SK-N-SH (cell line): ENCODE results near the gene CACNG3.

Experiments used
- CHD2 ChIP-seq: fragments of 150-350 bp; IDR thresholded peaks from 2 replicates; pipeline ENCODE4 v1.6.1; 2018; ENCODE audit warnings: low read length; ENCODE audit not compliant: partially characterized antibody
- ELF1 ChIP-seq: IDR thresholded peaks from 2 replicates; pipeline ENCODE4 v1.4.0; 2012
- EP300 ChIP-seq, 2 experiments: IDR thresholded peaks; 2 replicates each; pipeline versions ENCODE4 v1.4.0 to v1.6.1; 2012; ENCODE audit warnings: borderline replicate concordance in 1 of 2, low read depth in 1 of 2, low read length in 1 of 2
- FOXJ3 ChIP-seq: sonication (generic); formaldehyde crosslinking; IDR thresholded peaks from 2 replicates; pipeline ENCODE4 v1.5.1; 2020; ENCODE audit warnings: mild to moderate bottlenecking, missing genetic modification reagents
- JUND ChIP-seq: IDR thresholded peaks from 2 replicates; pipeline ENCODE4 v1.4.0; 2012
- NRF1 ChIP-seq: IDR thresholded peaks from 2 replicates; pipeline ENCODE4 v1.6.1; 2012; ENCODE audit warnings: low read depth, mild to moderate bottlenecking, low read length
- RAD21 ChIP-seq: IDR thresholded peaks from 2 replicates; pipeline ENCODE4 v1.6.1; 2012; ENCODE audit warnings: mild to moderate bottlenecking, low read length
- TAF1 ChIP-seq: IDR thresholded peaks from 2 replicates; pipeline ENCODE4 v1.6.1; 2012; ENCODE audit warnings: low read depth, mild to moderate bottlenecking, low read length, moderate library complexity, borderline replicate concordance
- TF ChIP-seq, protein P1 (sequence below): fragments of 200-600 bp; sonication (generic); IDR thresholded peaks from 2 replicates; pipeline ENCODE4 v1.6.1; 2017; ENCODE audit warnings: antibody characterized with exemption, mild to moderate bottlenecking, moderate library complexity
- TF ChIP-seq, protein P2 (sequence below): IDR thresholded peaks from 2 replicates; pipeline ENCODE4 v1.6.1; 2012; ENCODE audit warnings: mild to moderate bottlenecking, low read depth, low read length, moderate library complexity

DNA sequence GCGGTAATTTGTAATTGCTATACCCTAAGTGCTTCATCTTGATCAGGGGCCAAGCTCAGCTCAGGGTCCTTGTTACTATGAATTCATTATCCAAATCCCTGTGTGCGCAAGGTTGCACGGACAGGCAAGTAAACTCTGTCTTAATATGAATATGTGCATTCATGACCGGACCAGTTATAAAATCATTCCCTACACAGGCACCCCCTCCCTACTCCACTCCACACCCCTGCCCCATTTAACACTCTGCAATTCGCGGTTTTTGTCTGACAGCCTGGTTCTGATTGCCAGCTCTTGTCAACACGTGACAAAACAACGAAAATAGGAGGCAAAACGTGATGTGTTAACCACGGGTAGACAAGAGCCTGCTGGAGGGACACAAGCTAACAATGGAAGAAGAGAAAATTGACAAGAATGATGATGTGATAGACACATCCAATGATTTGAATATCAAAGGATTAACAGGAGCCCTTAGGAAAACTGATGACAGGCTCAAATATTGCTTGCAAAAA, 76.5 kb downstream of the CACNG3 start:
- TF ChIP-seq, protein P1, sequence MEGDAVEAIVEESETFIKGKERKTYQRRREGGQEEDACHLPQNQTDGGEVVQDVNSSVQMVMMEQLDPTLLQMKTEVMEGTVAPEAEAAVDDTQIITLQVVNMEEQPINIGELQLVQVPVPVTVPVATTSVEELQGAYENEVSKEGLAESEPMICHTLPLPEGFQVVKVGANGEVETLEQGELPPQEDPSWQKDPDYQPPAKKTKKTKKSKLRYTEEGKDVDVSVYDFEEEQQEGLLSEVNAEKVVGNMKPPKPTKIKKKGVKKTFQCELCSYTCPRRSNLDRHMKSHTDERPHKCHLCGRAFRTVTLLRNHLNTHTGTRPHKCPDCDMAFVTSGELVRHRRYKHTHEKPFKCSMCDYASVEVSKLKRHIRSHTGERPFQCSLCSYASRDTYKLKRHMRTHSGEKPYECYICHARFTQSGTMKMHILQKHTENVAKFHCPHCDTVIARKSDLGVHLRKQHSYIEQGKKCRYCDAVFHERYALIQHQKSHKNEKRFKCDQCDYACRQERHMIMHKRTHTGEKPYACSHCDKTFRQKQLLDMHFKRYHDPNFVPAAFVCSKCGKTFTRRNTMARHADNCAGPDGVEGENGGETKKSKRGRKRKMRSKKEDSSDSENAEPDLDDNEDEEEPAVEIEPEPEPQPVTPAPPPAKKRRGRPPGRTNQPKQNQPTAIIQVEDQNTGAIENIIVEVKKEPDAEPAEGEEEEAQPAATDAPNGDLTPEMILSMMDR, result no peak
- TF ChIP-seq NRF1 (no peak), RAD21 (no peak), ELF1 (no peak), FOXJ3 (CRISPR knock-in tag) (no peak), TAF1 (no peak), EP300 (IDR thresholded peaks at IDR 0.05; ENCODE audit: borderline replicate concordance in 1 of 2, low read depth in 1 of 2, low read length in 1 of 2) (no peak), JUND (no peak), CHD2 (no peak)
- TF ChIP-seq, protein P2, sequence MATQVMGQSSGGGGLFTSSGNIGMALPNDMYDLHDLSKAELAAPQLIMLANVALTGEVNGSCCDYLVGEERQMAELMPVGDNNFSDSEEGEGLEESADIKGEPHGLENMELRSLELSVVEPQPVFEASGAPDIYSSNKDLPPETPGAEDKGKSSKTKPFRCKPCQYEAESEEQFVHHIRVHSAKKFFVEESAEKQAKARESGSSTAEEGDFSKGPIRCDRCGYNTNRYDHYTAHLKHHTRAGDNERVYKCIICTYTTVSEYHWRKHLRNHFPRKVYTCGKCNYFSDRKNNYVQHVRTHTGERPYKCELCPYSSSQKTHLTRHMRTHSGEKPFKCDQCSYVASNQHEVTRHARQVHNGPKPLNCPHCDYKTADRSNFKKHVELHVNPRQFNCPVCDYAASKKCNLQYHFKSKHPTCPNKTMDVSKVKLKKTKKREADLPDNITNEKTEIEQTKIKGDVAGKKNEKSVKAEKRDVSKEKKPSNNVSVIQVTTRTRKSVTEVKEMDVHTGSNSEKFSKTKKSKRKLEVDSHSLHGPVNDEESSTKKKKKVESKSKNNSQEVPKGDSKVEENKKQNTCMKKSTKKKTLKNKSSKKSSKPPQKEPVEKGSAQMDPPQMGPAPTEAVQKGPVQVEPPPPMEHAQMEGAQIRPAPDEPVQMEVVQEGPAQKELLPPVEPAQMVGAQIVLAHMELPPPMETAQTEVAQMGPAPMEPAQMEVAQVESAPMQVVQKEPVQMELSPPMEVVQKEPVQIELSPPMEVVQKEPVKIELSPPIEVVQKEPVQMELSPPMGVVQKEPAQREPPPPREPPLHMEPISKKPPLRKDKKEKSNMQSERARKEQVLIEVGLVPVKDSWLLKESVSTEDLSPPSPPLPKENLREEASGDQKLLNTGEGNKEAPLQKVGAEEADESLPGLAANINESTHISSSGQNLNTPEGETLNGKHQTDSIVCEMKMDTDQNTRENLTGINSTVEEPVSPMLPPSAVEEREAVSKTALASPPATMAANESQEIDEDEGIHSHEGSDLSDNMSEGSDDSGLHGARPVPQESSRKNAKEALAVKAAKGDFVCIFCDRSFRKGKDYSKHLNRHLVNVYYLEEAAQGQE, result no peak
